SU-DHL-6 (cell line): ENCODE data around the gene MS4A6A.

Experiments
- CTCF ChIP-seq: fragments of 200-600 bp; sonication (generic); IDR thresholded peaks from one replicate; pipeline ENCODE4 v1.5.1; 2017; ENCODE audit warnings: antibody characterized with exemption, mild to moderate bottlenecking, low read length, moderate library complexity; ENCODE audit not compliant: insufficient read depth, poor library complexity, severe bottlenecking
- EZH2phosphoT487 ChIP-seq: fragments of 200-600 bp; sonication (generic), shearing (Covaris generic); conservative IDR thresholded peaks from 2 replicates; pipeline ENCODE4 v1.6.1; 2018; ENCODE audit warnings: mild to moderate bottlenecking, antibody characterized with exemption, low read length, moderate library complexity, mixed read lengths

- TF ChIP-seq CTCF, result no peak
- TF ChIP-seq EZH2phosphoT487, result no peak
Measured at GRCh38 chr11:60150279-60150678, 32.6 kb downstream of the MS4A6A start.
